ENCODE results near the gene MICU1.
"Not testable (repeated sequence)": the region's sequence is repeated elsewhere in the genome, so short reads cannot be mapped to it uniquely, and the experiment has no call there.

The MICU1 gene

GRCh38 chr10:72508033-72508432, 117.8 kb downstream of the MICU1 start:
- no peak for DNase-seq (ENCODE audit: low read depth in 1 of 2, low spot score in 1 of 2)

- no peak for DNase-seq (ENCODE audit: low read depth in 1 of 2, low spot score in 1 of 2)
These were observed 119.4 kb downstream of the MICU1 start for GRCh38 chr10:72506474-72506873.

GRCh38 chr10:72505435-72505834, 120.4 kb downstream of the MICU1 start:
- no peak for DNase-seq (ENCODE audit: low read depth in 1 of 2, low spot score in 1 of 2)

DNA sequence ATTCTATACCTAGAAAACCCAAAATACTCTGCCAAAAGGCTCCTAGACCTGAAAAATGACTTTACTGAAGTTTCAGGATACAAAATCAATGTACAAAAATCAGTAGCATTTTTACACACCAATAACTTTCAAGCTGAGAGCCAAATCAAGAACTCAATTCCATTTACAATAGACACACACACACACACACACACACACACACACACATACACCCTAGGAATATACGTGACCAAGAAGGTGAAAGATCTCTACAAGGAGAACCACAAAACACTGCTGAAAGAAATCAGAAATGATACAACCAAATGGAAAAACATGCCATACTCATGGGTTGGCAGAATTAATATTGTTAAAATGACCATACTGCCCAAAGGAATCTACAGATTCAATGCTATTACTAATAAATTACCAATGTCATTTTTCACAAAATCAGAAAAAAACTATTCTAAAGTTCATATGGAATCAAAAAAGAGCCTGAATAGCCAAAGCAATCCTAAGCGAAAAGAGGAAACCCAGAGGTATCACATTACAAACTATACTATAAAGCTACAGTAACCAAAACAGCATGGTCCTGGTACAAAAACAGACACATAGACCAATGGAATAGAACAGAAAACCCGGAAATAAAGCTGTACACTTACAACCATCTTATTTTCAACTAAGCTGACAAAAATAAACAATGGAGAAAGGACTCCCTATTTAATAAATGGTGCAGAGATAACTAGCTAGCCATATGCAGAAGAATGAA, 122.0 kb downstream of the MICU1 start:
- no peak for DNase-seq (ENCODE audit: low read depth in 1 of 2, low spot score in 1 of 2)

GRCh38 chr10:72503241-72503640, 122.6 kb downstream of the MICU1 start:
- no peak for DNase-seq (ENCODE audit: low read depth in 1 of 2, low spot score in 1 of 2)

DNA sequence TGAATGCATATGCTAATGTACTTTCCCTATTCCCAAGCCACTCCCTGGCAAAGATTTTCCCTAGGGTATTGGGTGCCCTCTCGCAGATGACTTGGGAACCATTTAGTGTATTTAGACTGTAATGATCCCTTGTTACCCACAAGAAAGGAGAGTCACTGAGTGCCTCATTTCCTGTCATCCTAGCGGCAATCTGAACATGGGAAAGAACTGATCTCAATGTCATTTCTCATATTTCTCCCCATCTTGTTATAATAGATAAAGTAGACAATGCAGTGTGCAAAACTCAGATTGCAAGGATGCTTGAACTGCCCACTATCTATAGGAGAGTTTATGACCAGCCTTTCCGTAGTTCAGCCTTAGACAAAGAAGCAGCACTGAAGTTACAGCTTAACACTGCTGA, 123.3 kb downstream of the MICU1 start:
- no peak for DNase-seq (ENCODE audit: low read depth in 1 of 2, low spot score in 1 of 2)

DNA sequence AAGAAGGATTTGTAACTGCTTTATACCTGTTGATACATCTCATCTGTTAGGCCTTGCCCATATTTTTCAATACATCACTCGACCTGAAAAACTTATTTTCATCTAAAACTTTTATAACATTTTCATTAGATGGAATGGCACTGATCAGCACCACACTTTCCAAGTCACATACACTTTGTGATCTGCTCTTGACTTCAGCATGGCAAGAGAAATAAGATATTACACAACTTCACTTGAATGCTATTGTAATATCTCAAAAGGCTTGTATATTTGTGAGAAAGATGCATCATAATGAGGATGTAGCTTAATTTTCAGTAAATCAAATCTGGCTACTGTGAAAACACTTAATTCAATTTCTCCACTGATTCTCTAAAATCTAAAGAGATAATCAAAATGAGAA, 126.2 kb downstream of the MICU1 start:
- DNase-seq (ENCODE audit: low read depth in 1 of 2, low spot score in 1 of 2) = no peak

DNA sequence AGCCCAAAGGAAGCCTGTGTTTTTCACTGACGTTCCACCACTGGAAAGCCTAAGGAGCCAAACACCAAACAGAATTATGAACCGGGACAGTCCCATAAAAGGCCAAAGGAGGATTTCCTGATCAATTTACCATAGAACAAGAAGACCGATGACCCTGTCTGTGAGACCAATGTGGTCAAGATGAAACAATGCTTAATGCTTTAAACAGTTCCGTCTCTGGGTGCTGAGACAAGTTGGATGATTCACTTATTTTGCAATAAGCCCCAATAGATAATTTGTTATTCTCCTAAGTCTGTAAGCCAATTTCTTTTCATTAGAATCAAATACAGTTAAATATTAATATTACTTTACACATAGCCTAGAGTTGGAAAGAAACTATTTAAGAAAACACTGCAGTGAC, 134.9 kb downstream of the MICU1 start:
- DNase-seq (ENCODE audit: low read depth in 1 of 2, low spot score in 1 of 2) = no peak

- no peak for DNase-seq (ENCODE audit: low read depth in 1 of 2, low spot score in 1 of 2)
These were observed 138.4 kb downstream of the MICU1 start for GRCh38 chr10:72487521-72487920.

GRCh38 chr10:72487116-72487515, 138.8 kb downstream of the MICU1 start:
- no peak for DNase-seq (ENCODE audit: low read depth in 1 of 2, low spot score in 1 of 2)

DNA sequence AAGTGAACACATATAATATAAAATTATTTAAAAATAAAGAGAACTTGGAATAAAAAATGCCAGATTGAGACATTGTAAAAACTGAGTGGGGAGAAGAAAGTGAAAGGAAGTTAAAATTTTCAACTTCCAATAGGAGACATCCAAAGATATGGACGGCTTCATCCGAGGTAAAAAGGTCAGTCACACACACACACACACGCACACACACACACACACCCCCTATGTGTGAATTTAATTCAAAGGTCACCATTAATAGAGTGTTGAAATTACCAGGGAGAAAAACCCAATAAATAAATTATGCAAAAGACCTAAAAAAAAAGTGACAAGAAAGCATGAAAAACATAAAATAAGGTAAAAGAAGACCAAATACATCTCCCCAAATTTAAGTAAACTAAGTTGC, 140.2 kb downstream of the MICU1 start:
- no peak for DNase-seq (ENCODE audit: low read depth in 1 of 2, low spot score in 1 of 2)

GRCh38 chr10:72484521-72484920, 141.4 kb downstream of the MICU1 start:
- no peak for DNase-seq (ENCODE audit: low read depth in 1 of 2, low spot score in 1 of 2)

GRCh38 chr10:72483471-72483870, 142.4 kb downstream of the MICU1 start:
- no peak for DNase-seq (ENCODE audit: low read depth in 1 of 2, low spot score in 1 of 2)

GRCh38 chr10:72480861-72481260, 145.0 kb downstream of the MICU1 start:
- DNase-seq (ENCODE audit: low read depth in 1 of 2, low spot score in 1 of 2) = no peak

DNA sequence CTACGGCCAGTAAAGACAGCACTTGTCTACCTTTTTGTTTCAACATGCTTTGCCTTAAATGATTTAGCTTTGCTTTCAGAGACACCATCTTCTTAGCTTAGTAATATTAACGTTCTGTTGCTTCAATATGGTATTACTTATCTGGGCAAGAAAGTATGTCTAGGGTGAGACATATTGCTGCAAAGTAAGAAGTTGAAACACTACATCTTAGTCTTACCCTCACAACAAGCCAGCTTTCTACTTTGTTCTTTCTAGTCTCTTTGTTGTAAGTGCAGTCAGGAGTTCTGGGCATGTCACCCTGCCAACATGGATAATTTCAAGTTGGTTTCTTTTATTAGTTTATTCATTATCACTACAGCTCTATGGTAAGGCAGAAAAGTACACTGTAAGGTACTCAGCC, 148.4 kb downstream of the MICU1 start:
- DNase-seq (ENCODE audit: low read depth in 1 of 2, low spot score in 1 of 2) = no peak

DNA sequence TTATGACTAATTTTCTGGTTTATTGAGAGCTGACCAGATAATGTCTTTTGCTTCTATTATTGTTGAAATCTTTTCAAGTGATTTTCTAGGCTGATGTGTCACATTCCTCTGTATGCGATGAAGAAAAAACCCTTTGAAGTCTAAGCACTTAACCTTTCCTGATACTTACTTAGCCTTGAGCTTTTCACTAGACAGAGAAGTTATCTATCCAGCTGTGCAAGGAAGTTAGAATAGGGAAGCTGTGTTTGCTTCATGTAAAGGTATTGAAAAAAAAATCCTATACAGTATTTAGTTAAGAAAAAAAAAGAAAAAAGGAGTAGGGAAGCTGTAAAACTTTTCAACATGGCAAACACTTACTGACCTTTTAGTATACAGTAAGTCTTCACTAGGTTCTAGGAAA, 153.6 kb downstream of the MICU1 start:
- DNase-seq (ENCODE audit: low read depth in 1 of 2, low spot score in 1 of 2) = no peak

- no peak for DNase-seq (ENCODE audit: low read depth in 1 of 2, low spot score in 1 of 2)
These were observed 155.2 kb downstream of the MICU1 start for GRCh38 chr10:72470666-72471065.

GRCh38 chr10:72467064-72467463, 158.8 kb downstream of the MICU1 start:
- DNase-seq (ENCODE audit: low read depth in 1 of 2, low spot score in 1 of 2) = not testable (repeated sequence)

- DNase-seq (ENCODE audit: low read depth in 1 of 2, low spot score in 1 of 2) = no peak
These were observed 159.9 kb downstream of the MICU1 start for GRCh38 chr10:72466018-72466417.

DNA sequence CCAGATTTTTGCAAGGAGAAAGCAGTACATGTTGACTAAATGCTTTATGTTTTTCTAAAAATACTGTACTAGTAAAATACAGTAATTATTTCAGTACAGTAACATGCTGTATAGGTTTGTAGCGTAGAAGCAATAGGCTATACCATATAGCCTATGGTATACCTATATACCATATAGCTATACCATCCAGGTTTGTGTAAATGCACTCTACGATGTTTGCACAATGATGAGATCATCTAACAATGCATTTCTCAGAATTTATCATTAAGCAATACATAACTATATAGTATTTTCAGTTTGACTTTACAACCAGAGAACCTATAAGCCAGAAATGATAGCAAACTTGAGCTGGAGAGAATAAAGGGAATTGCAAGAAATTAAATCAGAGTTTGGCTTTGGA, 161.4 kb downstream of the MICU1 start:
- DNase-seq (ENCODE audit: low read depth in 1 of 2, low spot score in 1 of 2) = no peak

DNA sequence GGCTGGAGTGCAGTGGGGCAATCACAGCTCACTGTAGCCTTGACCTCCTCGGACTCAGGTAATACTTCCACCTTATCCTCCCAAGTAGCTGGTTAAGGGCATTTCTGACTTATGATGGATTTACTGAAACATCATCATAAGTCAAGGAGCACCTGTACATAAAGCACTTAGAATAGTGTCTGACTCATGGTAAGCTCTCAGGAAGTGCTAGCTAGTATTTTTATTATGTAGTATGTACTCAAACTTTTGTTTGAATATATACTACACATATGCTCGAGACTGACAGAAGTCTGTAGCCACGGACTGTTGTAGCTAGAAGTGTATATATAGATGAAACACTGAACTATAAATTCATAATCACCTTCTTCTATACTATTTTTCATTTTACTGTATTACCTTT, 163.6 kb downstream of the MICU1 start:
- DNase-seq (ENCODE audit: low read depth in 1 of 2, low spot score in 1 of 2) = no peak

- no peak for DNase-seq (ENCODE audit: low read depth in 1 of 2, low spot score in 1 of 2)
These were observed 164.8 kb downstream of the MICU1 start for GRCh38 chr10:72461085-72461484.

DNA sequence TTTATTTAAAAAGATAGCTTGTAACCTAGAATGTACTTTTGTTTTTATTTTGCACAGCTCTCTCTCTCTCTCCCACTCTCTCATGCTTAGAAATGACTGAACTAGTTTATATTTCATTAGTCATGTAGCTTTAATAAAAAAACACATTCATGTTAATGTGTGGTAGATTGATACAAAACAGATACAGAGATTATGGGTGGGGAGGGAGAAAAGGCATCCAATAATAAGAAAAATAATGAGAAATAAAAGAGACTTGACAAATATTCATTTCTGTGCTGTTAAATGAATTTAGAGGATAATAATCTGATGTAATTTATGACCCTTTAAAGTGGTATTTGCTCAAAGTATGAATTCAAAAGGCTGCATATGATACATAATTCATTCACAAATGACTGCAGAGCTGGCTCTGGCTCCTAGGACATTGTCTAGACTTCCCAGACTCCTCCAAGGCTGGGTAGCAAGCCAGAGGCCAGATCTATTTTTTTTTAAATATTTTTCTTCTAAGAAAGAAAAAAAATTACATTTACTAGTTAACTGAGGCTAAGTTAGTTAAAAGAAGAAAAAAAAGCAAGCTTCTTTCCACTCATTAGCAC, 165.5 kb downstream of the MICU1 start:
- no peak for DNase-seq (ENCODE audit: low read depth in 1 of 2, low spot score in 1 of 2)
